BLaER1 treated with 17β-estradiol and CSF1 and Interleukin-3, amounts not matched to agents 10 nM and 100 nM (cell line): ENCODE results near the gene TBL2.

Experiments used
- H3K27ac ChIP-seq, 11 experiments: shearing (Covaris generic); formaldehyde crosslinking; 2 replicates each; pipeline ENCODE4 v1.8.1; 2022
- H3K27me3 ChIP-seq, 11 experiments: shearing (Covaris generic); formaldehyde crosslinking; 2 replicates each; pipeline ENCODE4 v1.8.1; 2022
- H3K36me3 ChIP-seq, 11 experiments: shearing (Covaris generic); formaldehyde crosslinking; 2 replicates each; pipeline ENCODE4 v1.8.1; 2022
- H3K4me1 ChIP-seq, 10 experiments: shearing (Covaris generic); formaldehyde crosslinking; 2 replicates each; pipeline ENCODE4 v1.8.1; 2022
- H3K4me2 ChIP-seq, 11 experiments: shearing (Covaris generic); formaldehyde crosslinking; 2 replicates each; pipeline ENCODE4 v1.8.1; 2022
- H3K4me3 ChIP-seq, 10 experiments: shearing (Covaris generic); formaldehyde crosslinking; 2 replicates each; pipeline ENCODE4 v1.8.1; 2022
- H3K9ac ChIP-seq, 11 experiments: shearing (Covaris generic); formaldehyde crosslinking; 2 replicates each; pipeline ENCODE4 v1.8.1; 2022
- H3K9me3 ChIP-seq, 11 experiments: shearing (Covaris generic); formaldehyde crosslinking; replicated peaks in 1 of 11; 2 replicates each; pipeline ENCODE4 v1.8.1; 2022
- H4K20me1 ChIP-seq, 11 experiments: shearing (Covaris generic); formaldehyde crosslinking; 2 replicates each; pipeline ENCODE4 v1.8.1; 2022
- Cebpa-rat ChIP-seq, 11 experiments: shearing (Covaris generic); IDR thresholded peaks; 2 replicates each; pipeline ENCODE4 v1.8.1; 2022

Gene TBL2

GRCh38 chr7:73599151-73599882 is 20.9 kb upstream of the TBL2 start:
- no peak overlapping the region for H3K4me3 ChIP-seq
- peak overlapping the region in 3 of 11 experiments; percentile 19 to 47 (median 44); a peak in 3 of 22 replicates for H3K4me2 ChIP-seq
- H3K36me3 ChIP-seq: no peaks in the 10 kb centered on the region
- H3K27me3 ChIP-seq: no peaks in the 10 kb centered on the region; a peak in 1 of 22 replicates
- no peak for TF ChIP-seq Cebpa-rat (IDR thresholded peaks at IDR 0.05)
- no peak overlapping the region for H3K27ac ChIP-seq
- H3K4me1 ChIP-seq: peaks cover 13 to 45% (median 24%) of the 10 kb centered on the region in 10 experiments; a peak in 18 of 20 replicates
- H3K9ac ChIP-seq: no peak overlapping the region
- H3K9me3 ChIP-seq: no peaks in the 10 kb centered on the region
- H4K20me1 ChIP-seq: no peaks in the 10 kb centered on the region

- Histone ChIP-seq H3K9me3 (no peaks in the 10 kb centered on the region), H3K36me3 (no peaks in the 10 kb centered on the region), H3K4me2 (no peak overlapping the region), H4K20me1 (no peaks in the 10 kb centered on the region), H3K9ac (no peak overlapping the region), H3K27ac (no peak overlapping the region), H3K4me3 (no peak overlapping the region), H3K4me1 (peaks cover 13 to 49% (median 23%) of the 10 kb centered on the region in 10 experiments; a peak in 18 of 20 replicates), H3K27me3 (no peaks in the 10 kb centered on the region; a peak in 1 of 22 replicates)
- TF ChIP-seq Cebpa-rat (IDR thresholded peaks at IDR 0.05): no peak
These were observed 19.8 kb upstream of the TBL2 start for GRCh38 chr7:73597978-73598782.

DNA sequence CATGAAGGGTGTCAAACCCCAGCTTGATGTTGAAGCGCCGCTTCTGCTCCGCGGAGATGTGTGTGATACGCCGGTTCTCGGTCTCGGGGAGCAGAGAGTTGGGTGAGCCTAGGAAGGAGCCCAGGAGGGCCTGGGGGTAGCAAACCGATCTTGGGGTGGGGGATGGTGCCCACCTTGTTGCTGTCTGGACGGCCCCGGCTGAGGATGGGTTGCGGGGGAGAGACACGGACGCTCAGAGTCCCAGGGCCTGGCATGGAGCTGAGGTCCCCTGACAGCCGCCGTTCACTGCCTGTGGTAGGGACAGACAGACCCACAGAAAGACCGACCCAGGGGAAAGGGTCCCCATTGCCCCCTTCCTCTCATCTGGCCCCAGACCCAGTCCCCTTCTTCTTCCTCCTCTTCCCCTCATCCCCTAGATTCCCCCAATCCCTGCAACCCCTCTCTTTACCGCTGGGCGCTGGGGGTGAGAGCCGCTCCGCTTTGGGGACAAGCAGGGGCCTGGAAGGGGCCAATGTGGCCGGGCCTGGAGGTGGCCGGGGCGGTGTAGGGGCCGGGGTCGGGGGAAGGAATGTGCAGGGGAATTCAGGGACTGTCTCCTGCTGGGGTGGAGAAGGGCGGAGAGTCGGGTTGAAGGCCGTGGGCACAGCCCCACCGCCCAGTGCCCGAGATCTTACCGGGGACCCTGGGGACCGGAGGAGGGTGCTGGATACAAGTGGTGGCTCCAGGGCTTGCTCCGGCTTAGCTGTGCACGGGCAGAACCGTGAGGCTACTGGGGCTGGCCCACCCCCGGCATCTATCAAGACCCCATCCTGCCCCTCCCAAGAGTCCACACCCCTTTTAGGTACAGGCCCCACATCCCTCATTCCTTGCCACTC is 18.0 kb upstream of the TBL2 start:
- no peak overlapping the region for H3K9ac ChIP-seq
- H3K36me3 ChIP-seq: no peaks in the 10 kb centered on the region
- no peaks in the 10 kb centered on the region; a peak in 1 of 22 replicates for H3K27me3 ChIP-seq
- H3K4me2 ChIP-seq: no peak overlapping the region
- no peak overlapping the region for H3K27ac ChIP-seq
- no peak overlapping the region for H3K4me3 ChIP-seq
- no peak for TF ChIP-seq Cebpa-rat (IDR thresholded peaks at IDR 0.05)
- no peaks in the 10 kb centered on the region for H3K9me3 ChIP-seq
- no peaks in the 10 kb centered on the region for H4K20me1 ChIP-seq
- peaks cover 2 to 32% (median 7%) of the 10 kb centered on the region in 10 experiments; a peak in 17 of 20 replicates for H3K4me1 ChIP-seq

- Histone ChIP-seq H3K9me3 (no peaks in the 10 kb centered on the region), H3K4me1 (peaks cover 0 to 24% (median 0%) of the 10 kb centered on the region in 10 experiments; a peak in 5 of 20 replicates), H3K27ac (no peak overlapping the region), H3K9ac (no peak overlapping the region), H3K27me3 (no peaks in the 10 kb centered on the region; a peak in 1 of 22 replicates), H3K36me3 (no peaks in the 10 kb centered on the region), H3K4me2 (no peak overlapping the region; a peak in 1 of 22 replicates), H3K4me3 (no peak overlapping the region), H4K20me1 (no peaks in the 10 kb centered on the region; a peak in 1 of 22 replicates)
- TF ChIP-seq Cebpa-rat (IDR thresholded peaks at IDR 0.05): no peak
These were observed 17.0 kb upstream of the TBL2 start for GRCh38 chr7:73595358-73595757.

- Histone ChIP-seq H3K4me2 (peak overlapping the region in 3 of 11 experiments; percentile 42 to 50 (median 43); a peak in 5 of 22 replicates), H3K4me1 (peaks cover 0 to 13% (median 0%) of the 10 kb centered on the region in 10 experiments; a peak in 4 of 20 replicates), H3K27ac (no peak overlapping the region), H3K27me3 (no peaks in the 10 kb centered on the region; a peak in 1 of 22 replicates), H3K36me3 (no peaks in the 10 kb centered on the region), H3K4me3 (no peak overlapping the region), H4K20me1 (no peaks in the 10 kb centered on the region; a peak in 1 of 22 replicates), H3K9me3 (no peaks in the 10 kb centered on the region), H3K9ac (no peak overlapping the region)
- no peak for TF ChIP-seq Cebpa-rat (IDR thresholded peaks at IDR 0.05)
These were observed 15.0 kb upstream of the TBL2 start for GRCh38 chr7:73593207-73594045.

DNA sequence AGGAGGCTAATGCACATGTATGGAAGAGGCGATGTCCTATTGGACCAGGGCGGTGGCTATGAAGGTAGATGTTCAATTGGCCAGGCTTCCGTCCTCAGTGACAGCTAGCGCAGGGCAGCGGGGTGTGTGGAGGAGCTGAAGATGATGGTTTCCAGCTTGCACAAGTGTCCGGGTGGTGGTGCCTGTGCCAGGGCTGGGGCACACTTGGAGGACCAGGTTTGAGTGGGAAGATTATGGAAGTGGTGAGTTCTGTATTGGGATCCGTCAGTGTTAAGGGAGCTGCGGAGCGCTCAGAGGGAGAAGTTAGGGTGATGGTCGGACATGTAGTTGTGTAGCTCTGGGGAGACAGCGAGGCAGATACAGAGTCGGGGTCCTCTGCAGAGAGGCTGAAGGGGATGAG is 8.5 kb upstream of the TBL2 start:
- no peaks in the 10 kb centered on the region for H3K36me3 ChIP-seq
- H3K27me3 ChIP-seq: no peaks in the 10 kb centered on the region
- no peaks in the 10 kb centered on the region; a peak in 1 of 22 replicates for H4K20me1 ChIP-seq
- H3K4me3 ChIP-seq: no peak overlapping the region
- H3K9ac ChIP-seq: no peak overlapping the region
- H3K9me3 ChIP-seq: peaks cover 0 to 4% (median 0%) of the 10 kb centered on the region in 11 experiments; a peak in 1 of 22 replicates
- no peak for TF ChIP-seq Cebpa-rat (IDR thresholded peaks at IDR 0.05)
- H3K4me1 ChIP-seq: peaks cover 6 to 62% (median 47%) of the 10 kb centered on the region in 10 experiments
- peak overlapping the region in 7 of 11 experiments; percentile 0 to 91 (median 58); a peak in 14 of 22 replicates for H3K4me2 ChIP-seq
- peak overlapping the region in 4 of 11 experiments; percentile 9 to 60 (median 52); a peak in 5 of 22 replicates for H3K27ac ChIP-seq

GRCh38 chr7:73585196-73585595 is 6.8 kb upstream of the TBL2 start:
- Histone ChIP-seq H3K4me2 (peak overlapping the region in 4 of 11 experiments; percentile 57 to 95 (median 74); a peak in 6 of 22 replicates), H3K27ac (no peak overlapping the region), H3K27me3 (no peaks in the 10 kb centered on the region)

More at GRCh38 chr7:73585196-73585595, 6.8 kb upstream of the TBL2 start:
- no peaks in the 10 kb centered on the region for H4K20me1 ChIP-seq
- no peaks in the 10 kb centered on the region for H3K36me3 ChIP-seq
- TF ChIP-seq Cebpa-rat (IDR thresholded peaks at IDR 0.05): no peak
- H3K4me1 ChIP-seq: peaks cover 15 to 80% (median 63%) of the 10 kb centered on the region in 10 experiments
- H3K9me3 ChIP-seq: peaks cover 0 to 4% (median 0%) of the 10 kb centered on the region in 11 experiments; a peak in 1 of 22 replicates
- H3K4me3 ChIP-seq: no peak overlapping the region
- H3K9ac ChIP-seq: no peak overlapping the region
